Transverse colon (tissue), 4 donors: Measurements from ENCODE around the gene MT1E. TPM values are rescaled to one million over a fixed set of nuclear protein-coding genes. Genes with fewer than 3 reads are reported as not detected.

Experiments used
- DNase-seq: peaks from one replicate; pipeline ENCODE4 v3.0.0-alpha.2; 2019
- H3K27ac ChIP-seq, 4 donors: fragments of 200-600 bp; sonication (generic); 2 replicates each; pipeline ENCODE4 v1.5.1; 2016 to 2018; ENCODE audit warnings: inconsistent platforms in 4 of 4
- H3K27me3 ChIP-seq: fragments of 200-600 bp; sonication (generic); 2 replicates; pipeline ENCODE4 v1.5.1; 2017; ENCODE audit warnings: inconsistent platforms
- H3K36me3 ChIP-seq, 4 donors: fragments of 200-600 bp; sonication (generic); 2 replicates each; pipeline ENCODE4 v1.5.1; 2017 to 2019; ENCODE audit warnings: inconsistent platforms in 4 of 4
- H3K4me1 ChIP-seq, 4 donors: fragments of 200-600 bp; sonication (generic); 2 replicates each; pipeline ENCODE4 v1.5.1; 2017 to 2020; ENCODE audit warnings: inconsistent platforms in 4 of 4
- H3K4me3 ChIP-seq, 4 donors: fragments of 200-600 bp; sonication (generic); 1 replicate in 1 of 4; 2 replicates in 3 of 4; pipeline versions ENCODE4 v1.5.1 to v1.6.1; 2017 to 2019; ENCODE audit warnings: inconsistent platforms in 4 of 4
- H3K9me3 ChIP-seq, 2 donors: fragments of 200-600 bp; sonication (generic); 2 replicates each; pipeline ENCODE4 v1.5.1; 2017 to 2019; ENCODE audit warnings: inconsistent platforms in 2 of 2
- CTCF ChIP-seq, 5 experiments: fragments of 200-600 bp in 3 of 5; fragments of 450-650 bp in 2 of 5; sonication (generic) in 3 of 5; IDR thresholded peaks; 1 replicate in 2 of 5; 2 replicates in 3 of 5; pipeline ENCODE4 v1.5.1; 2016 to 2017; ENCODE audit warnings: antibody characterized with exemption in 5 of 5, inconsistent platforms in 3 of 5, mild to moderate bottlenecking in 2 of 5, moderate library complexity in 1 of 5
- EP300 ChIP-seq: sonication (generic); formaldehyde crosslinking; IDR thresholded peaks from one replicate; pipeline ENCODE4 v1.6.1; 2017; ENCODE audit warnings: antibody characterized with exemption, low read depth
- POLR2A ChIP-seq: fragments of 450-650 bp; IDR thresholded peaks from one replicate; pipeline ENCODE4 v1.6.1; 2016; ENCODE audit warnings: antibody characterized with exemption, mild to moderate bottlenecking, moderate library complexity
- POLR2AphosphoS5 ChIP-seq, 3 donors: sonication (generic); formaldehyde crosslinking; IDR thresholded peaks; one replicate each; pipeline ENCODE4 v1.6.1; 2016; ENCODE audit warnings: antibody characterized with exemption in 3 of 3
- WGBS, 2 donors: methylation state at CpG; one replicate each; pipeline ENCODE4 v1.1.5; 2018; ENCODE audit warnings: low coverage in 1 of 2; 5-methylcytosine and 5-hydroxymethylcytosine counted together
- in situ Hi-C, 4 donors: fragments of 200-750 bp; cut with MboI; loops; one replicate each; pipeline versions ENCODE4 v1.15.0 to v1.15.1; 2017; ENCODE audit warnings: low sequenced_read_pairs in 3 of 4, low pct_ligation_motif_present in 1 of 4, low pct_unique_long_range_greater_than_20kb in 1 of 4
- intact Hi-C: fragments of 100-400 bp; cut with DNase I; formaldehyde crosslinking; loops from one replicate; pipeline ENCODE4 v1.15.1; 2023; ENCODE audit warnings: low total_unique reads
- total RNA-seq, 4 donors: library from RNA; depleted of rRNA; stranded (reverse); fragments of >200 nt; gene quantifications; one replicate each; pipeline ENCODE4 v1.1.0, GENCODE V29; 2016

Gene MT1E
- total RNA-seq, 4 donors from 2014 or later = 109 to 1,058 (median 257) TPM

DNA sequence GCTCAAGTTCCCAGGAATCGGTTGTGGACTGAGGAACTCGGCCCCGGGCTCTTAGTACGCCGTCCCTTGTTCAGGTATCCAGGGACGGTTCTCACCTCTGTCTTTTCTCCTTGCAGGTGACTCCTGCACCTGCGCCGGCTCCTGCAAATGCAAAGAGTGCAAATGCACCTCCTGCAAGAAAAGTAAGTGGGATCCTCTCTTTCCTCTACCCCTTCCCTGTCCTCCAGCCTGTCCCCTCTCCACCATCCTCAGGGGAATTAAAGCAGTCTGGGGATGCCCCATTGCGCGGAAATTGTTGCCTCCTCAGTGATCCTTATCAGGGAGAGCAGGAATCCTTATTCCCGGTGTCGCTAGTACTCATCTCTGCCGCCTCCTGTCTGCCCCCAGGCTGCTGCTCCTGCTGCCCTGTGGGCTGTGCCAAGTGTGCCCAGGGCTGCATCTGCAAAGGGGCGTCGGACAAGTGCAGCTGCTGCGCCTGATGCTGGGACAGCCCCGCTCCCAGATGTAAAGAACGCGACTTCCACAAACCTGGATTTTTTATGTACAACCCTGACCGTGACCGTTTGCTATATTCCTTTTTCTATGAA is 16.6 kb upstream of the MT1E start:
- Histone ChIP-seq H3K36me3 (no peaks in the 10 kb centered on the region), H3K4me1 (peaks cover 6 to 25% (median 19%) of the 10 kb centered on the region in 4 donors)
- WGBS, 2 donors = 1% methylated on average over 20 of the region's 21 CpGs; no CpG with 5 or more reads in 1 of the 2 donors

GRCh38 chr16:56609463-56609921 is 16.1 kb upstream of the MT1E start:
- peaks cover 6 to 25% (median 19%) of the 10 kb centered on the region in 4 donors for H3K4me1 ChIP-seq
- peak; percentile 86 for DNase-seq
- peak overlapping the region; percentile 45 to 75 (median 56) for H3K4me3 ChIP-seq
- in situ Hi-C loops (no loop called here), intact Hi-C loops (loop anchor here (2.0 to 5.0 kb wide), 2 partner anchors 17 to 73 kb away; partner anchors contain the start of gene MT1X)
- no peaks in the 10 kb centered on the region for H3K9me3 ChIP-seq
- H3K36me3 ChIP-seq = no peaks in the 10 kb centered on the region
- WGBS, 2 donors = 1 to 4% methylated on average over 5 to 6 of the region's 6 CpGs
- peak overlapping the region; percentile 87 to 91 (median 90) for H3K27ac ChIP-seq
- TF ChIP-seq POLR2AphosphoS5 (IDR thresholded peaks at IDR 0.05) = peak; percentile 64 to 71 (median 71)
- TF ChIP-seq CTCF (IDR thresholded peaks at IDR 0.05) = peak in 1 of 5 experiments; percentile 2
- TF ChIP-seq EP300 = no peak
- no peaks in the 10 kb centered on the region for H3K27me3 ChIP-seq

More for the DNA sequence above, 16.6 kb upstream of the MT1E start:
- H3K4me3 ChIP-seq = peak overlapping the region; percentile 45 to 75 (median 56)
- H3K9me3 ChIP-seq = no peaks in the 10 kb centered on the region
- no peaks in the 10 kb centered on the region for H3K27me3 ChIP-seq
- no peak for TF ChIP-seq CTCF (IDR thresholded peaks at IDR 0.05)
- TF ChIP-seq POLR2AphosphoS5 (IDR thresholded peaks at IDR 0.05) = peak in 1 of 3 donors; percentile 3
- peak overlapping the region; percentile 87 to 91 (median 90) for H3K27ac ChIP-seq
- intact Hi-C loops = loop anchor here (1.0 to 5.0 kb wide), 3 partner anchors 18 to 73 kb away; partner anchors contain the start of genes MT1M and MT1X
- in situ Hi-C loops = no loop called here
- no peak for DNase-seq

DNA sequence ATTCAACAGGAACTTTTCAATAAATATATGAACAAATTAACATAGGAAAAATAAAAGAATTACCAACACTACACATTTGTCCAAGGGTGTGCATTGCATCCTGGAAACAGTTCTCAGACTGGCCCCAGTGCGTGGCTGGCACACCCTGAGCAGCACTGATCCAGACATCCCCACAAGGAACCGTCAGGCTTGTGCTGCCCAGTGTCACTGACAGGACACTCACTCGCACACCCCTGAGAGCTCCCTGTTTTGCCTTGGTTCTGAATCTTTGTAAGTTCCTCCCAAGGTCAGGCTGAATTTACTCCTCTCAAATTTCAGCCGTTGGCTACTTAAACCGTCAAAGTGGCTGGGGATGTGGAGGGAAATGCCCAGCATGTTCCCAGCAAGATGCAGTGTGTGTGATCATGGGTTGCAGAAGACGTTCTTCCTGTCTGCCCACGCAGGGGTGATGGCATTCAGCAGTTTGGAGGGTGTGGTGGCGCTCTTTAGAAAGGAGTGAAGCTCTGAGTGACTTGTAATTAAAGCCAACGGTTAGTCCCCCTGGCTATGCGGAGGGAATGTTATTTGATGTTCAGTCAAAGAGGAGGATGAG is 15.5 kb upstream of the MT1E start:
- peak overlapping the region in 3 of 4 donors; percentile 45 to 75 (median 48) for H3K4me3 ChIP-seq
- intact Hi-C loops = no loop called here
- WGBS, 2 donors = 18% methylated on average over 10 of the region's 10 CpGs; no CpG with 5 or more reads in 1 of the 2 donors
- no peaks in the 10 kb centered on the region for H3K36me3 ChIP-seq
- no peak for TF ChIP-seq CTCF (IDR thresholded peaks at IDR 0.05)
- TF ChIP-seq POLR2A = peak; percentile 60
- TF ChIP-seq POLR2AphosphoS5 (IDR thresholded peaks at IDR 0.05) = peak; percentile 44 to 70 (median 61)
- peak; percentile 52 for DNase-seq
- H3K4me1 ChIP-seq = peaks cover 6 to 25% (median 19%) of the 10 kb centered on the region in 4 donors
- H3K9me3 ChIP-seq = no peaks in the 10 kb centered on the region
- peak overlapping the region; percentile 87 to 91 (median 90) for H3K27ac ChIP-seq
- no peaks in the 10 kb centered on the region for H3K27me3 ChIP-seq
- in situ Hi-C loops = no loop called here

DNA sequence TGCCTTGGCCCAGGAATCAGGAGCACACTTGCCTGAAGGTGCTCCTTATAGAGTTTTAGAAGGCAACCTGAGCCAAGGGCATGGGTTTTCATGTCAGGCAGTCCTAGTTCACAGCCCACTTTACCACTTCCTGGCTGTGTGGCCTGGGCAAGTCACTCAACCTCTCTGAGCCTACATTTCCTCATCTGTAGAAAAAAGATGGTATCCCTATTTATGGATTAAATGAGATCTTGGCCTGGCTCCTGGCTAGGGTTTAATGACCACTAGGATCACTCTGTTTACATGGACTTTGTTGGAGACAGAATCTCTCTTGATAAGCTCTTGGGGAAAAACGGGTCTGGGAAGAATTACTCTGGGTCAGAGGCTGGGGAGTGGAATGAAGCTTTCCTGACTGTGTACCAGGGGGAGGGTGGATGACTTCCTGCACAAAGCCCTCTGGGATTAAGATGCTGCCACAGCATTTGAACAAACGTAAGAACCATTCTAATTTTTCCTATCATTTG is 14.9 kb upstream of the MT1E start:
- 40% methylated on average over 2 of the region's 2 CpGs; no CpG with 5 or more reads in 1 of the 2 donors for WGBS, 2 donors
- Histone ChIP-seq H3K9me3 (no peaks in the 10 kb centered on the region), H3K27me3 (no peaks in the 10 kb centered on the region), H3K27ac (peak overlapping the region; percentile 87 to 91 (median 90)), H3K36me3 (no peaks in the 10 kb centered on the region), H3K4me1 (peaks cover 6 to 25% (median 19%) of the 10 kb centered on the region in 4 donors), H3K4me3 (no peak overlapping the region)
- intact Hi-C loops (no loop called here), in situ Hi-C loops (no loop called here)
- no peak for TF ChIP-seq POLR2A
- TF ChIP-seq CTCF (IDR thresholded peaks at IDR 0.05) = no peak
- TF ChIP-seq EP300 = no peak
- TF ChIP-seq POLR2AphosphoS5 (IDR thresholded peaks at IDR 0.05) = no peak
- DNase-seq = no peak
